Sigmoid colon (tissue), 4 donors: Measurements from ENCODE around the gene TJP1.

ENCODE experiments used
- CTCF ChIP-seq, 4 experiments: fragments of 450-650 bp in 3 of 4; fragments of 200-600 bp in 1 of 4; IDR thresholded peaks; one replicate each; pipeline ENCODE4 v1.5.1; 2016 to 2019; ENCODE audit warnings: antibody characterized with exemption in 4 of 4, mild to moderate bottlenecking in 3 of 4, moderate library complexity in 2 of 4
- EP300 ChIP-seq, 4 donors: sonication (generic); formaldehyde crosslinking; IDR thresholded peaks; one replicate each; pipeline ENCODE4 v1.6.1; 2017; ENCODE audit warnings: antibody characterized with exemption in 4 of 4
- POLR2A ChIP-seq, 2 donors: fragments of 450-650 bp; IDR thresholded peaks; one replicate each; pipeline ENCODE4 v1.6.1; 2016; ENCODE audit warnings: antibody characterized with exemption in 2 of 2, mild to moderate bottlenecking in 2 of 2, moderate library complexity in 2 of 2
- POLR2AphosphoS5 ChIP-seq, 4 donors: sonication (generic); formaldehyde crosslinking; IDR thresholded peaks; one replicate each; pipeline ENCODE4 v1.6.1; 2017; ENCODE audit warnings: antibody characterized with exemption in 4 of 4

- TF ChIP-seq POLR2AphosphoS5 (IDR thresholded peaks at IDR 0.05) (no peak), CTCF (IDR thresholded peaks at IDR 0.05) (no peak), EP300 (IDR thresholded peaks at IDR 0.05) (no peak), POLR2A (IDR thresholded peaks at IDR 0.05) (no peak)
Measured at GRCh38 chr15:29731865-29732264, 90.4 kb downstream of the TJP1 start.
